Panc1 (cell line): ENCODE data around the gene MGAT4C. TPM values are rescaled to one million over a fixed set of nuclear protein-coding genes. Genes with fewer than 3 reads are reported as not detected.

ENCODE experiments used
- ATAC-seq: fragments of 200-7000 bp; cut with Tn5 transposase; 2 replicates; pipeline ENCODE4 v1.9.1; 2020; ENCODE audit warnings: mild to moderate bottlenecking, moderate library complexity
- BruUV-seq: library from RNA; stranded (reverse); fragments of 400-500 nt; replicated peaks from 2 replicates; lab custom pipeline; 2021; lab: Mats Ljungman, UMichigan
- CTCF ChIA-PET: fragments of 300-600 bp; sonication (Branson Sonifier 250); formaldehyde crosslinking; loops from one replicate; lab custom pipeline; 2022; ENCODE audit warnings: antibody characterized with exemption; lab: Charles Lee
- POLR2A ChIA-PET: fragments of 300-600 bp; sonication (Branson Sonifier 250); formaldehyde crosslinking; loops from one replicate; lab custom pipeline; 2022; ENCODE audit warnings: antibody characterized with exemption; lab: Charles Lee
- DNase-seq: peaks from one replicate; pipeline ENCODE4 v3.0.0-alpha.2; 2010; ENCODE audit warnings: low read depth, low spot score
- H3K27ac ChIP-seq: 2 replicates; pipeline ENCODE4 v1.5.1; 2011; ENCODE audit warnings: mild to moderate bottlenecking, low read length, inconsistent platforms
- H3K27me3 ChIP-seq: fragments of 200-500 bp; sonication (Bioruptor generic); 2 replicates; pipeline ENCODE4 v1.6.0; 2014; ENCODE audit warnings: low read length, inconsistent platforms; ENCODE audit not compliant: control insufficient read depth, insufficient read depth
- H3K36me3 ChIP-seq: fragments of 200-500 bp; sonication (Bioruptor generic); 2 replicates; pipeline ENCODE4 v1.5.1; 2014; ENCODE audit warnings: inconsistent platforms, mild to moderate bottlenecking, low read length, moderate library complexity; ENCODE audit not compliant: control insufficient read depth, insufficient read depth
- H3K4me1 ChIP-seq: 2 replicates; pipeline ENCODE4 v1.5.1; 2011; ENCODE audit warnings: inconsistent platforms, mild to moderate bottlenecking, low read length, moderate library complexity; ENCODE audit not compliant: control insufficient read depth, insufficient read depth
- H3K4me3 ChIP-seq, 2 experiments: 2 replicates each; pipeline ENCODE4 v1.5.1; 2011 to 2012; ENCODE audit warnings: low read depth in 2 of 2, low read length in 2 of 2, mild to moderate bottlenecking in 2 of 2, inconsistent platforms in 1 of 2, moderate library complexity in 1 of 2
- H3K9me3 ChIP-seq: fragments of 200-500 bp; sonication (Bioruptor generic); 2 replicates; pipeline ENCODE4 v1.5.1; 2014; ENCODE audit warnings: low read depth, mild to moderate bottlenecking, inconsistent platforms, low read length, moderate library complexity; ENCODE audit not compliant: control insufficient read depth, insufficient read depth
- CTCF ChIP-seq: fragments of 450-650 bp; IDR thresholded peaks from 2 replicates; pipeline ENCODE4 v1.5.1; 2017; ENCODE audit warnings: mild to moderate bottlenecking
- POLR2AphosphoS5 ChIP-seq: IDR thresholded peaks from 2 replicates; pipeline ENCODE4 v1.6.1; 2012; ENCODE audit warnings: mild to moderate bottlenecking, low read depth, low read length, moderate library complexity
- REST ChIP-seq, 2 experiments: IDR thresholded peaks; 2 replicates each; pipeline ENCODE4 v1.6.1; 2011 to 2012; ENCODE audit warnings: low read depth in 2 of 2, control low read depth in 1 of 2, low read length in 1 of 2, mild to moderate bottlenecking in 1 of 2, moderate library complexity in 1 of 2; ENCODE audit not compliant: insufficient read depth in 1 of 2
- SIN3A ChIP-seq: IDR thresholded peaks from 2 replicates; pipeline ENCODE4 v1.6.1; 2012; ENCODE audit warnings: low read depth, mild to moderate bottlenecking, low read length, moderate library complexity, borderline replicate concordance; ENCODE audit not compliant: insufficient read depth
- TCF7L2 ChIP-seq: IDR thresholded peaks from 2 replicates; pipeline ENCODE4 v1.6.1; 2011; ENCODE audit warnings: mild to moderate bottlenecking, low read depth, low read length, inconsistent platforms
- in situ Hi-C: cut with HindIII; loops from 2 replicates; pipeline ENCODE4 v1.10.0; 2016; ENCODE audit warnings: low sequenced_read_pairs, low pct_unique_long_range_greater_than_20kb
- intact Hi-C: fragments of 100-400 bp; cut with micrococcal nuclease; formaldehyde crosslinking; loops from one replicate; pipeline ENCODE4 v1.10.0; 2022; ENCODE audit not compliant: unreplicated experiment
- total RNA-seq: library from RNA; stranded (reverse); gene quantifications from one replicate; pipeline ENCODE4 v1.2.1, GENCODE V29; 2021; ENCODE audit not compliant: unreplicated experiment

The MGAT4C gene
- total RNA-seq, 1 experiment from 2014 or later: not detected

- CTCF ChIA-PET: no interaction called here
Observed at GRCh38 chr12:85968606-85969005, 287.6 kb downstream of the MGAT4C start.

DNA sequence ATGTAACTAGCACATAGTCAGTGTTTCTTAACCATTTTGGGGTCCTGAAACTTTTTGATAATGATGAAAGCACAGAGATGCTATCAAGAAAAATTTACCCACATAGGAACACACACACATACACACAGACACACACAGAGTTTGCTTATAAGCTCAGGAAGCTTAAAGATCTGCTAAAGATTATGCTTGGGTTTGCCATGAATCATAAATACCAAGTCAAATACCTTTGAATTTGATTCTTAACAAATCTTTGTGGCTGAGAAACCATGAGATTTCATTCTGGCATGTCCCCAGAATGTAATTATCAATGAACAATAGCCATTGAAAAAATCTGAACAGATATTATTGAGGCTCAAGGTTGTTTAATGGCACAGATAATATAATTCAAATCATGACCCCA, 292.9 kb downstream of the MGAT4C start:
- CTCF ChIA-PET: no interaction called here
- Histone ChIP-seq H3K27me3 (no peaks in the 10 kb centered on the region), H3K27ac (no peak overlapping the region), H3K4me1 (no peaks in the 10 kb centered on the region), H3K9me3 (no peaks in the 10 kb centered on the region), H3K4me3 (no peak overlapping the region), H3K36me3 (no peaks in the 10 kb centered on the region)
- intact Hi-C loops (no loop called here), in situ Hi-C loops (no loop called here)
- ATAC-seq (no peak), DNase-seq (no peak)
- no TSS peak for BruUV-seq
- POLR2A ChIA-PET: no interaction called here
- TF ChIP-seq POLR2AphosphoS5: no peak

More at GRCh38 chr12:85968606-85969005, 287.6 kb downstream of the MGAT4C start:
- no peak for DNase-seq
- H3K27ac ChIP-seq: no peak overlapping the region
- no peaks in the 10 kb centered on the region for H3K9me3 ChIP-seq
- in situ Hi-C loops: no loop called here
- no peak for ATAC-seq
- POLR2A ChIA-PET: no interaction called here
- no peak for TF ChIP-seq TCF7L2
- no peak for TF ChIP-seq REST (IDR thresholded peaks at IDR 0.05; ENCODE audit: insufficient read depth in 1 of 2, low read depth in 2 of 2, low read length in 1 of 2)
- TF ChIP-seq POLR2AphosphoS5: no peak
- intact Hi-C loops: no loop called here
- H3K36me3 ChIP-seq: no peaks in the 10 kb centered on the region
- no peak overlapping the region for H3K4me3 ChIP-seq
- no peaks in the 10 kb centered on the region for H3K4me1 ChIP-seq
- no peaks in the 10 kb centered on the region for H3K27me3 ChIP-seq
- no TSS peak for BruUV-seq

DNA sequence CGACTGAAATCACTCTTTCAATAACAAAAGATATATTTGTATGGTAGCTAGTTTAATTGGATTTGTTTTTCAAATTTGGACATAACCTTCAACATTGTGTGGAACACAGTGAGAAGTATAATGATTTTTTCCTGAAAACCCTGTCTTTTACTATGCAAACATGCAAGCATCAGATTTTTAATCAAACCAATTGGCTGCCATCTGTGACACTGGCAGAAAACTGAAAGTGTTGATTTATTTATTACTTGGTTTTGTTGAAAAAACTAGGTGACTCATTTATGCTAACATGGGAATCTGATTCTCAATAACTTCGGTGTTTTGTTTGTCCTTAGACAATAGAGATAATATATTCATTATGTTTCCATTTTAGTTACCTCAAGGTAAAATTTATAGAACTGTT, 300.1 kb downstream of the MGAT4C start:
- POLR2A ChIA-PET: no interaction called here
- intact Hi-C loops: no loop called here
- no peak overlapping the region for H3K27ac ChIP-seq
- CTCF ChIA-PET: no interaction called here
- H3K9me3 ChIP-seq: no peaks in the 10 kb centered on the region
- in situ Hi-C loops: no loop called here
- ATAC-seq: no peak
- H3K4me1 ChIP-seq: no peaks in the 10 kb centered on the region; the same call in 1 of the 2 replicates
- H3K36me3 ChIP-seq: no peaks in the 10 kb centered on the region
- no peaks in the 10 kb centered on the region for H3K27me3 ChIP-seq
- no peak overlapping the region for H3K4me3 ChIP-seq
- no peak for DNase-seq
- TF ChIP-seq TCF7L2 (no peak), CTCF (no peak), REST (IDR thresholded peaks at IDR 0.05; ENCODE audit: insufficient read depth in 1 of 2, low read depth in 2 of 2, low read length in 1 of 2) (no peak), POLR2AphosphoS5 (no peak), SIN3A (no peak)
- BruUV-seq: no TSS peak
